ENCODE data around the gene SEMA5A. TPM values are rescaled to one million over a fixed set of nuclear protein-coding genes. Genes with fewer than 3 reads are reported as not detected.

Gene SEMA5A
- total and polyA plus RNA-seq, 2 donors (not counting 1 experiment from before 2014, with no cell fraction given): not detected

- DNase-seq: no peak
- no peaks in the 10 kb centered on the region for H4K20me1 ChIP-seq (ENCODE audit: control insufficient read depth, insufficient read depth, low read length, poor library complexity, severe bottlenecking)
- ChIA-PET POLR2A (no interaction called here), CTCF (no interaction called here)
- H3K9me3 ChIP-seq (ENCODE audit: control extremely low read depth in 1 of 3, control insufficient read depth in 2 of 3, insufficient read depth in 1 of 3, low read length in 2 of 3): no peaks in the 10 kb centered on the region
- H3K9me3 Mint-ChIP-seq (ENCODE audit: insufficient read depth): no peaks in the 10 kb centered on the region
- no peak for ATAC-seq (ENCODE audit: low read depth)
- TF ChIP-seq EZH2 (IDR thresholded peaks at IDR 0.05; ENCODE audit: borderline replicate concordance, insufficient read depth, low read depth, low read length, poor library complexity, severe bottlenecking): no peak
- TF ChIP-seq CTCF (IDR thresholded peaks at IDR 0.05): no peak
- H3K4me3 Mint-ChIP-seq: no peak overlapping the region
- H3K4me3 ChIP-seq (ENCODE audit: control extremely low read depth in 1 of 5, extremely low read depth in 1 of 5, insufficient read depth in 1 of 5, low read depth in 2 of 5, low read length in 4 of 5): no peak overlapping the region
- H3K4me1 Mint-ChIP-seq: no peaks in the 10 kb centered on the region
- H3K27me3 ChIP-seq (replicated peaks in 1 of 4; ENCODE audit: control extremely low read depth in 1 of 4, control insufficient read depth in 3 of 4, insufficient read depth in 4 of 4, low read length in 3 of 4): no peaks in the 10 kb centered on the region
- H3K79me2 ChIP-seq (ENCODE audit: control insufficient read depth, insufficient read depth, low read length): no peaks in the 10 kb centered on the region
- WGBS (ENCODE audit: insufficient coverage): no CpG with 5 or more reads among the region's 6 CpGs
- no peaks in the 10 kb centered on the region for H3K27me3 Mint-ChIP-seq
- H2AFZ ChIP-seq (ENCODE audit: insufficient read depth, low read depth, low read length, poor library complexity, severe bottlenecking): no peak overlapping the region
- H3K4me2 ChIP-seq (replicated peaks; ENCODE audit: low read depth, low read length, poor library complexity, severe bottlenecking): no peak overlapping the region
- no peaks in the 10 kb centered on the region for H3K36me3 ChIP-seq (replicated peaks in 1 of 2; ENCODE audit: control extremely low read depth in 1 of 2, control insufficient read depth in 1 of 2, extremely low read depth in 1 of 2, insufficient read depth in 2 of 2, low read length in 1 of 2)
- H3K27ac ChIP-seq (ENCODE audit: low read length in 2 of 2): no peak overlapping the region
- H3K9ac ChIP-seq (ENCODE audit: low read length): no peak overlapping the region
- intact Hi-C loops (cut with micrococcal nuclease): no loop called here
- no peak overlapping the region for H3K27ac Mint-ChIP-seq
- no peaks in the 10 kb centered on the region for H3K4me1 ChIP-seq (ENCODE audit: control insufficient read depth in 2 of 2, insufficient read depth in 2 of 2, low read length in 2 of 2)
These were observed 451.3 kb downstream of the SEMA5A start for GRCh38 chr5:9094582-9094981.

GRCh38 chr5:9091896-9092662 lies 453.8 kb downstream of the SEMA5A start:
- Histone ChIP-seq H3K4me1 (ENCODE audit: control insufficient read depth in 2 of 2, insufficient read depth in 2 of 2, low read length in 2 of 2) (no peaks in the 10 kb centered on the region), H3K79me2 (ENCODE audit: control insufficient read depth, insufficient read depth, low read length) (no peaks in the 10 kb centered on the region), H3K27me3 (replicated peaks in 1 of 4; ENCODE audit: control extremely low read depth in 1 of 4, control insufficient read depth in 3 of 4, insufficient read depth in 4 of 4, low read length in 3 of 4) (no peaks in the 10 kb centered on the region), H3K27ac (ENCODE audit: low read length in 2 of 2) (no peak overlapping the region), H3K9me3 (ENCODE audit: control extremely low read depth in 1 of 3, control insufficient read depth in 2 of 3, insufficient read depth in 1 of 3, low read length in 2 of 3) (no peaks in the 10 kb centered on the region), H3K36me3 (replicated peaks in 1 of 2; ENCODE audit: control extremely low read depth in 1 of 2, control insufficient read depth in 1 of 2, extremely low read depth in 1 of 2, insufficient read depth in 2 of 2, low read length in 1 of 2) (no peaks in the 10 kb centered on the region), H4K20me1 (ENCODE audit: control insufficient read depth, insufficient read depth, low read length, poor library complexity, severe bottlenecking) (no peaks in the 10 kb centered on the region), H3K4me3 (ENCODE audit: control extremely low read depth in 1 of 5, extremely low read depth in 1 of 5, insufficient read depth in 1 of 5, low read depth in 2 of 5, low read length in 4 of 5) (no peak overlapping the region), H3K9ac (ENCODE audit: low read length) (no peak overlapping the region), H2AFZ (ENCODE audit: insufficient read depth, low read depth, low read length, poor library complexity, severe bottlenecking) (no peak overlapping the region), H3K4me2 (replicated peaks; ENCODE audit: low read depth, low read length, poor library complexity, severe bottlenecking) (no peak overlapping the region)
- Mint-ChIP-seq H3K27me3 (no peaks in the 10 kb centered on the region), H3K4me3 (no peak overlapping the region), H3K27ac (no peak overlapping the region), H3K9me3 (ENCODE audit: insufficient read depth) (no peaks in the 10 kb centered on the region), H3K4me1 (no peaks in the 10 kb centered on the region)
- intact Hi-C loops (cut with micrococcal nuclease): no loop called here
- POLR2A ChIA-PET: no interaction called here
- ATAC-seq (ENCODE audit: low read depth): no peak
- WGBS (ENCODE audit: insufficient coverage): 82% methylated on average over 2 of the region's 5 CpGs
- TF ChIP-seq CTCF (IDR thresholded peaks at IDR 0.05) (no peak), EZH2 (IDR thresholded peaks at IDR 0.05; ENCODE audit: borderline replicate concordance, insufficient read depth, low read depth, low read length, poor library complexity, severe bottlenecking) (no peak)
- CTCF ChIA-PET: no interaction called here
- DNase-seq: no peak

Data from B cell (primary cell).